Gastrocnemius medialis (tissue), 4 donors: ENCODE results near the gene SIPA1. TPM values are rescaled to one million over a fixed set of nuclear protein-coding genes. Genes with fewer than 3 reads are reported as not detected.
"Not testable (repeated sequence)": the region's sequence is repeated elsewhere in the genome, so short reads cannot be mapped to it uniquely, and the experiment has no call there.

ENCODE experiments used
- ATAC-seq, 2 donors: fragments of 150-250 bp; one replicate each; pipeline ENCODE4 v1.9.1; 2016
- DNase-seq, 2 donors: peaks; one replicate each; pipeline ENCODE4 v3.0.0-alpha.2; 2019
- H3K27ac ChIP-seq, 4 donors: fragments of 200-600 bp; sonication (generic); 1 replicate in 1 of 4; 2 replicates in 3 of 4; pipeline ENCODE4 v1.5.1; 2016 to 2018; ENCODE audit warnings: mild to moderate bottlenecking in 2 of 4, moderate library complexity in 1 of 4
- H3K27me3 ChIP-seq, 3 donors: fragments of 200-600 bp; sonication (generic) in 2 of 3; 1 replicate in 1 of 3; 2 replicates in 2 of 3; pipeline versions ENCODE4 v1.5.1 to v1.6.0; 2016 to 2019; ENCODE audit warnings: mild to moderate bottlenecking in 1 of 3, moderate library complexity in 1 of 3
- H3K36me3 ChIP-seq, 2 donors: fragments of 200-600 bp; sonication (generic) in 1 of 2; one replicate each; pipeline ENCODE4 v1.5.1; 2017 to 2018
- H3K4me1 ChIP-seq, 2 donors: fragments of 200-600 bp; sonication (generic) in 1 of 2; one replicate each; pipeline ENCODE4 v1.5.1; 2016 to 2017; ENCODE audit warnings: mild to moderate bottlenecking in 2 of 2
- H3K4me3 ChIP-seq, 4 donors: fragments of 200-600 bp; sonication (generic) in 3 of 4; 1 replicate in 1 of 4; 2 replicates in 3 of 4; pipeline ENCODE4 v1.5.1; 2016 to 2019; ENCODE audit warnings: mild to moderate bottlenecking in 2 of 4
- H3K9me3 ChIP-seq, 3 donors: fragments of 200-600 bp; sonication (generic) in 2 of 3; 1 replicate in 1 of 3; 2 replicates in 2 of 3; pipeline ENCODE4 v1.5.1; 2016 to 2019
- CTCF ChIP-seq, 5 experiments: fragments of 450-650 bp in 3 of 5; fragments of 200-600 bp in 2 of 5; sonication (generic) in 2 of 5; IDR thresholded peaks in 4 of 5; conservative IDR thresholded peaks in 1 of 5; 1 replicate in 4 of 5; 2 replicates in 1 of 5; pipeline ENCODE4 v1.5.1; 2016 to 2019; ENCODE audit warnings: antibody characterized with exemption in 5 of 5, mild to moderate bottlenecking in 3 of 5, moderate library complexity in 3 of 5
- POLR2A ChIP-seq, 2 donors: fragments of 450-650 bp; IDR thresholded peaks; one replicate each; pipeline ENCODE4 v1.6.1; 2017; ENCODE audit warnings: antibody characterized with exemption in 2 of 2, mild to moderate bottlenecking in 2 of 2, moderate library complexity in 2 of 2
- in situ Hi-C, 4 donors: fragments of 200-750 bp; cut with MboI; loops; one replicate each; pipeline versions ENCODE4 v1.15.0 to v1.8.0; 2017; ENCODE audit warnings: low sequenced_read_pairs in 4 of 4
- intact Hi-C: fragments of 100-400 bp; cut with DNase I; formaldehyde crosslinking; loops from one replicate; pipeline ENCODE4 v1.15.1; 2023; ENCODE audit warnings: low total_unique reads
- total RNA-seq, 4 donors: library from RNA; depleted of rRNA; stranded (reverse); fragments of >200 nt; gene quantifications; one replicate each; pipeline versions ENCODE4 v1.1.0 to v1.2.3, GENCODE V29; 2016

SIPA1 gene
- total RNA-seq, 4 donors from 2014 or later = 6.7 to 10.9 (median 10.0) TPM

GRCh38 chr11:65680192-65680743 is 42.4 kb downstream of the SIPA1 start:
- H3K27me3 ChIP-seq = no peaks in the 10 kb centered on the region
- TF ChIP-seq POLR2A (IDR thresholded peaks at IDR 0.05) = no peak
- no peak for TF ChIP-seq CTCF (IDR thresholded peaks at IDR 0.05 in 4 of 5, conservative IDR thresholded peaks at IDR 0.05 in 1 of 5)
- no peak for DNase-seq
- no peak overlapping the region for H3K4me3 ChIP-seq
- no peaks in the 10 kb centered on the region for H3K4me1 ChIP-seq
- H3K9me3 ChIP-seq = no peaks in the 10 kb centered on the region
- no peaks in the 10 kb centered on the region for H3K36me3 ChIP-seq
- no peak overlapping the region for H3K27ac ChIP-seq
- in situ Hi-C loops (no loop called here), intact Hi-C loops (no loop called here)
- no peak for ATAC-seq

GRCh38 chr11:65683480-65683879 is 45.6 kb downstream of the SIPA1 start:
- H3K9me3 ChIP-seq, H3K4me1 ChIP-seq, H3K27me3 ChIP-seq, DNase-seq, ATAC-seq, H3K4me3 ChIP-seq, H3K27ac ChIP-seq, H3K36me3 ChIP-seq, intact Hi-C loops, in situ Hi-C loops: not testable (repeated sequence)

GRCh38 chr11:65685981-65686380 is 48.1 kb downstream of the SIPA1 start:
- no peaks in the 10 kb centered on the region for H3K4me1 ChIP-seq
- DNase-seq (no peak), ATAC-seq (no peak)
- no peak overlapping the region for H3K27ac ChIP-seq
- in situ Hi-C loops = no loop called here
- H3K9me3 ChIP-seq = no peaks in the 10 kb centered on the region
- TF ChIP-seq CTCF (IDR thresholded peaks at IDR 0.05 in 4 of 5, conservative IDR thresholded peaks at IDR 0.05 in 1 of 5) (no peak), POLR2A (IDR thresholded peaks at IDR 0.05) (no peak)
- H3K27me3 ChIP-seq = no peaks in the 10 kb centered on the region
- intact Hi-C loops = no loop called here
- no peaks in the 10 kb centered on the region for H3K36me3 ChIP-seq
- no peak overlapping the region for H3K4me3 ChIP-seq

- H3K4me1 ChIP-seq, intact Hi-C loops, H3K4me3 ChIP-seq, in situ Hi-C loops, DNase-seq, H3K27me3 ChIP-seq, ATAC-seq, H3K36me3 ChIP-seq, H3K9me3 ChIP-seq, H3K27ac ChIP-seq: not testable (repeated sequence)
These were observed 53.9 kb downstream of the SIPA1 start for GRCh38 chr11:65691847-65692246.

- no peaks in the 10 kb centered on the region for H3K27me3 ChIP-seq
- no peaks in the 10 kb centered on the region for H3K36me3 ChIP-seq
- no peak for TF ChIP-seq CTCF (IDR thresholded peaks at IDR 0.05 in 4 of 5, conservative IDR thresholded peaks at IDR 0.05 in 1 of 5)
- TF ChIP-seq POLR2A (IDR thresholded peaks at IDR 0.05) = no peak
- H3K27ac ChIP-seq = no peak overlapping the region
- in situ Hi-C loops (no loop called here), intact Hi-C loops (no loop called here)
- ATAC-seq = no peak
- no peaks in the 10 kb centered on the region for H3K4me1 ChIP-seq
- H3K9me3 ChIP-seq = no peaks in the 10 kb centered on the region
- no peak for DNase-seq
- H3K4me3 ChIP-seq = no peak overlapping the region
These were observed 54.5 kb downstream of the SIPA1 start for GRCh38 chr11:65692367-65692766.
